Psoas muscle (tissue), 8 donors: Measurements from ENCODE around the gene AP3M1. TPM values are rescaled to one million over a fixed set of nuclear protein-coding genes. Genes with fewer than 3 reads are reported as not detected.

ENCODE experiments used
- ATAC-seq, 4 donors: fragments of 200-7000 bp; cut with Tn5 transposase; one replicate each; pipeline ENCODE4 v1.9.1; 2020; ENCODE audit warnings: moderate library complexity in 3 of 4, mild to moderate bottlenecking in 2 of 4
- DNase-seq, 2 donors: peaks; one replicate each; pipeline ENCODE4 v3.0.0-alpha.2; 2020
- H3K27ac ChIP-seq: fragments of 200-600 bp; one replicate; pipeline ENCODE4 v1.8.0; 2022
- H3K27me3 ChIP-seq, 3 donors: fragments of 200-600 bp in 1 of 3; one replicate each; pipeline versions ENCODE4 v1.6.1 to v1.8.0; 2013 to 2022; ENCODE audit warnings: low read length in 2 of 3, mild to moderate bottlenecking in 2 of 3, moderate library complexity in 1 of 3; ENCODE audit not compliant: insufficient read depth in 3 of 3
- H3K36me3 ChIP-seq, 2 donors: fragments of 200-600 bp in 1 of 2; one replicate each; pipeline versions ENCODE4 v1.6.1 to v1.8.0; 2013 to 2022; ENCODE audit warnings: low read depth in 1 of 2, mild to moderate bottlenecking in 1 of 2, moderate library complexity in 1 of 2; ENCODE audit not compliant: insufficient read depth in 1 of 2
- H3K4me1 ChIP-seq: fragments of 200-600 bp; one replicate; pipeline ENCODE4 v1.8.0; 2022
- H3K4me3 ChIP-seq: fragments of 200-600 bp; one replicate; pipeline ENCODE4 v1.8.0; 2022; ENCODE audit warnings: mild to moderate bottlenecking
- H3K9me3 ChIP-seq: fragments of 200-600 bp; one replicate; pipeline ENCODE4 v1.8.0; 2022
- WGBS, 3 donors: extraction: QIAGEN DNeasy Blood & Tissue Kit; methylation state at CpG; one replicate each; pipeline versions ENCODE4 v1.1.6 to v1.1.7; 2013; 5-methylcytosine and 5-hydroxymethylcytosine counted together
- intact Hi-C, 2 donors: fragments of 100-400 bp; cut with DNase I; formaldehyde crosslinking; loops; one replicate each; pipeline versions ENCODE4 v1.11.0 to v1.14.2; 2022
- polyA plus RNA-seq, 3 donors: library from polyadenylated mRNA; stranded (reverse); fragments of 200-250 nt; gene quantifications; one replicate each; pipeline ENCODE4 v1.2.3, GENCODE V29; 2013
- total RNA-seq, 4 donors: library from RNA; stranded (reverse); fragmentation: NEBNext Ultra II Directional in 2 of 4; extraction: Animal tissue kit (Norgen Biotek cat#: 25700) in 2 of 4; gene quantifications; one replicate each; pipeline versions ENCODE4 v1.2.1 to v1.2.4, GENCODE V29; 2021 to 2023
- TF ChIP-seq, protein P1 (sequence below): fragments of 200-600 bp; IDR thresholded peaks from one replicate; pipeline ENCODE4 v1.8.0; 2022; ENCODE audit warnings: antibody characterized with exemption
- donor health status: healthy with polysubstance abuse.
- donor health status: DM: no; HTN: no; CAD: no; lungs with moderate emphysema.
- donor health status: Bipolar disorder and iron deficiency.
- donor health status: healthy.
- donor health status: DM: yes; HTN: yes; CAD: no.
- donor health status: DM: no; HTN: no; CAD: no.
- donor health status: DM: no; HTN: no; CAD: no.
- donor health status: DM: yes; HTN: yes; CAD: no.

AP3M1 gene
- total and polyA plus RNA-seq, 7 donors = 9.5 to 26.9 (median 20.1) TPM

DNA sequence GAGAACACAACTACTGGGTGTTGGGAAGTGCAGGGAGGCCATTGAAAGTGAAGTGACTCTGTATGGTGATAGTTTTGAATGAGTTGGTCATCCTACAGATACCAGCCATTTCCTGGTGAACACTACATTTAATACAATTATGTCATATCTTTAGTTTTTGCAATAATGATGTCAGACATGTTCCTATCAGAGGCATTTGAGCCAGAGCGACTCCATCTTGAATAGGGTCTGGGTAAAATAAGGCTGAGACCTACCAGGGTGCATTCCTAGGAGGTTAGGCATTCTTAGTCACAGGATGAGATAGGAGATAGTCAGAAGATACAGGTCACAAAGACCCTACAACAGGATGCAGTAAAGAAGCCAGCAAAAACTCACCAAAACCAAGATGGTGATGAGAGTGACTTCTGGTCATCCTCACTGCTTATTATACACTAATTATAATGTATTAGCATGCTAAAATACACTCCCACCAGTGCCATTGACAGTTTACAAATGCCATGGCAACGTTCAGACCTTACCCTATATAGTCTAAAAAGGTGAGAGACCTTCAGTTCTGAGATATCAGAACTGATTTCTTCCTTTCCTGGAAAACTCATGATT lies 28.6 kb upstream of the AP3M1 start:
- Histone ChIP-seq H3K4me3 (no peak overlapping the region), H3K9me3 (no peaks in the 10 kb centered on the region), H3K27me3 (no peaks in the 10 kb centered on the region), H3K4me1 (peaks cover 12% of the 10 kb centered on the region), H3K27ac (no peak overlapping the region), H3K36me3 (no peaks in the 10 kb centered on the region)
- TF ChIP-seq, protein P1, sequence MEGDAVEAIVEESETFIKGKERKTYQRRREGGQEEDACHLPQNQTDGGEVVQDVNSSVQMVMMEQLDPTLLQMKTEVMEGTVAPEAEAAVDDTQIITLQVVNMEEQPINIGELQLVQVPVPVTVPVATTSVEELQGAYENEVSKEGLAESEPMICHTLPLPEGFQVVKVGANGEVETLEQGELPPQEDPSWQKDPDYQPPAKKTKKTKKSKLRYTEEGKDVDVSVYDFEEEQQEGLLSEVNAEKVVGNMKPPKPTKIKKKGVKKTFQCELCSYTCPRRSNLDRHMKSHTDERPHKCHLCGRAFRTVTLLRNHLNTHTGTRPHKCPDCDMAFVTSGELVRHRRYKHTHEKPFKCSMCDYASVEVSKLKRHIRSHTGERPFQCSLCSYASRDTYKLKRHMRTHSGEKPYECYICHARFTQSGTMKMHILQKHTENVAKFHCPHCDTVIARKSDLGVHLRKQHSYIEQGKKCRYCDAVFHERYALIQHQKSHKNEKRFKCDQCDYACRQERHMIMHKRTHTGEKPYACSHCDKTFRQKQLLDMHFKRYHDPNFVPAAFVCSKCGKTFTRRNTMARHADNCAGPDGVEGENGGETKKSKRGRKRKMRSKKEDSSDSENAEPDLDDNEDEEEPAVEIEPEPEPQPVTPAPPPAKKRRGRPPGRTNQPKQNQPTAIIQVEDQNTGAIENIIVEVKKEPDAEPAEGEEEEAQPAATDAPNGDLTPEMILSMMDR = no peak
- intact Hi-C loops = no loop called here
- ATAC-seq = no peak
- DNase-seq = no peak
- 67 to 97% (median 94%) methylated on average over 2 of the region's 2 CpGs for whole genome bisulfite sequencing, 3 donors

DNA sequence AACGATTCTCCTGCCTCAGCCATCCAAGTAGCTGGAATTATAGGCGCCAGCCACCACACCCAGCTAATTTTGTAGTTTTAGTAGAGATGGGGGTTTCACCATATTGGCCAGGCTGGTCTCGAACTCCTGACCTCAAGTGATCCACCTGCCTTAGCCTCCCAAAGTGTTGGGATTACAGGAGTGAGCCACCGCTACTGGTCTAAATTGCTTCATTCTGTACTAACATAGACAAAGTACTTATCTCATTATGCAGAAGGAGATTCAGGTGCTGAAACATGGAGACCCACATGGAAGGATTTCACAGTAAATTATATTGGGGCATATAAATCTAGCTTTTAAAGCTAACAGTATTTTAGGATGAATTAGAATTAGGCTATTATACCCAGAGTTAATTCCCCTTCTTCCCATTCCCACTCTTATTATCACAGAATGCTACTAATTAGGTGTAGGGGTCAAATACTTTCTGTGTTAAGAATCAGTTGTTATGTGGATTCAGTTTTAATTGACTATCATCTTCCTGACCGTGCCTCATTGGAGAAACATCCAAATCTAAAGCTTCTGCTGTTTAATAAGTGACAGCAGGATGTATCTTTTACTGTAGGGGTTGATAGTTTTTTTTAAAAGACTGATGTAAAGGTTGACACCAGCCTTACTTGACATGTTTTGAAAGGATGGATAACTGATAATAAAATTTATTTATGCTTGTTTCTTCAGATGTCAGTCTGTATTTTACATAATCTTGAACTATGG lies 27.6 kb upstream of the AP3M1 start:
- H3K27ac ChIP-seq = no peak overlapping the region
- H3K27me3 ChIP-seq = no peaks in the 10 kb centered on the region
- no peaks in the 10 kb centered on the region for H3K9me3 ChIP-seq
- WGBS, 3 donors = 86 to 90% (median 88%) methylated on average over 5 of the region's 5 CpGs
- ATAC-seq (no peak), DNase-seq (no peak)
- peaks cover 12% of the 10 kb centered on the region for H3K4me1 ChIP-seq
- intact Hi-C loops = no loop called here
- TF ChIP-seq, protein P1 = no peak
- no peaks in the 10 kb centered on the region for H3K36me3 ChIP-seq
- H3K4me3 ChIP-seq = no peak overlapping the region

DNA sequence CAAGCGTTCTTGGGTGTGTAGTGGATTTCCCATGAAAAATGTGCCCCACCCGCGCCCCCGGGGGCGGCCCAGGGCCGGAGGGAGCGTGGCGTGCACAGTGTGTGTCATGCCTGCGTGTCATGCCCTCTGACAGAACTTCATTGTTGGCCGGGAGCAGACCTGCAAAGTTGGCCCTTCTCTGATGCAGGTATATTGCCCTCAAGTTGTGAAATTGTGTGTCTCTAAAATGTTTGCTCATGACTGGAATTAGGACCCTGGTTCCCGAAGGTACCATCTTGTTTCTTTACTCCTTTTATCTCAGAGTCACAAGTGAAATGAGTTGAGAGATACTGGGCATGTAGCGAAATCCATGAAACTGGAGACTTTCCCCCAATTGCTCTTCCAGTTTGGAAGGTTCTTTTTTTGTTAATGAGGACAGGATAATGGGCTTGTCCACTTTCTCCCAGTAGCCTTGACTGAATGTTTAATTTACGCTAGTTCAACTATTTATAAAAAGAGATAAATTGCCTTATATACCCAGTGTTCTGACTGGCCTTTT lies 26.6 kb upstream of the AP3M1 start:
- Histone ChIP-seq H3K4me3 (peak overlapping the region; percentile 79), H3K36me3 (no peaks in the 10 kb centered on the region), H3K27ac (peak overlapping the region; percentile 90), H3K27me3 (no peaks in the 10 kb centered on the region), H3K4me1 (peaks cover 12% of the 10 kb centered on the region), H3K9me3 (no peaks in the 10 kb centered on the region)
- DNase-seq (peak; percentile 39 to 61), ATAC-seq (peak; percentile 16 to 35 (median 18))
- intact Hi-C loops = no loop called here
- TF ChIP-seq, protein P1 = no peak
- WGBS, 3 donors = 14 to 15% (median 15%) methylated on average over 13 of the region's 13 CpGs

DNA sequence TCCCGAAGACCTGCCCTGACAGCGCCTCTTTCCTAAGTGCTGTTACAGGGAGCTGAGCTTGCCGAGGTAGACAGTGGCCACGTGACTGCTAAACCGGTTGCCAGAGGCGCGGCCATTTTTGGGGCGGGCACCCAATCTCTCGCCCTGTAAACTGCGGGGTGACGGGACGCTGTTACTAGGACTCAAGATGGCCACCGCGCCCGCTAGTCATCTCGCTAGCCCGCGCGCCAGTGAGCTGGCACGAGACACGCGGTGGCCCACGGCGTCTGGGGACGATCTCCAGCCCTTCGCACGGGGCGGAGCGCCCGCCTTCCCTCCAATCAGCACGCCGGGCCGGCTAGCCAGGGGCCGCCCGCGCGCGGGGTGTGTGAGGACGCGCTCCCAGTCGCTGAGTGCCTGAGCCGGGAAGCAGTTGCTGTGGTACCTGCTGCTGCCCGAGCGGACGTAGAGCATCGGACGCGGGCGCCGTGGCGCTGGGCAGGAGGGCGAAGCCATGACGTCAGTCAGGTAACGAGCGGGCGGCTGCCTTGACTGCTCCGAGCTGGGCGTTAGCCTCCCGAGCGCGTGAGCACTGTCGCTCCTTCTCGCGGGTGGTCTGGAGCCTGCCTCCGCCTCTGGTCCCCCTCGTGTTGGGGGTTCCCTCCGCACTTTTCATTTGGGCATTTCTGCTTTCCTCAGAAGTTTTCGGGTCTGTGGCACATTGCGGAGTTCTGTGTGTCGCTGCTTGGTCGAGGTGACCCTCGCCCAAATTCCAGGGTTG lies 25.9 kb upstream of the AP3M1 start:
- WGBS, 3 donors = 0 to 1% (median 0%) methylated on average over 57 to 72 of the region's 72 CpGs
- DNase-seq (peak; percentile 97 to 98), ATAC-seq (peak; percentile 96 to 97 (median 96))
- intact Hi-C loops = no loop called here
- Histone ChIP-seq H3K27ac (peak overlapping the region; percentile 90), H3K36me3 (no peaks in the 10 kb centered on the region), H3K4me3 (peak overlapping the region; percentile 79), H3K27me3 (no peaks in the 10 kb centered on the region), H3K9me3 (no peaks in the 10 kb centered on the region), H3K4me1 (peaks cover 12% of the 10 kb centered on the region)
- TF ChIP-seq, protein P1 = no peak
